HEK293 (cell line): ENCODE results near the gene FAAP100.

Experiments
- BCL11B ChIP-seq: fragments of 450-650 bp; formaldehyde crosslinking; IDR thresholded peaks from 2 replicates; pipeline ENCODE4 v1.5.1; 2016; ENCODE audit warnings: low read depth, missing biosample characterization, missing genetic modification characterization
- GLI2 ChIP-seq: fragments of 450-650 bp; formaldehyde crosslinking; IDR thresholded peaks from 2 replicates; pipeline ENCODE4; 2017; ENCODE audit warnings: missing biosample characterization, missing genetic modification characterization, low read depth, borderline replicate concordance
- GLIS1 ChIP-seq: fragments of 450-650 bp; formaldehyde crosslinking; IDR thresholded peaks from 2 replicates; pipeline ENCODE4 v1.5.1; 2016; ENCODE audit warnings: missing biosample characterization, missing genetic modification characterization
- KLF16 ChIP-seq: fragments of 450-650 bp; formaldehyde crosslinking; IDR thresholded peaks from 2 replicates; pipeline ENCODE4 v1.5.1; 2017; ENCODE audit warnings: missing biosample characterization, missing genetic modification characterization
- REPIN1 ChIP-seq: fragments of 450-650 bp; formaldehyde crosslinking; IDR thresholded peaks from 2 replicates; pipeline ENCODE4 v1.5.1; 2017; ENCODE audit warnings: missing biosample characterization, missing genetic modification characterization, low read depth
- ZBTB17 ChIP-seq: fragments of 450-650 bp; formaldehyde crosslinking; IDR thresholded peaks from 2 replicates; pipeline ENCODE4 v1.5.1; 2016; ENCODE audit warnings: missing biosample characterization, missing genetic modification characterization
- ZBTB7A ChIP-seq: fragments of 450-650 bp; formaldehyde crosslinking; IDR thresholded peaks from 2 replicates; pipeline ENCODE4 v1.5.1; 2016; ENCODE audit warnings: low read depth, missing biosample characterization, missing genetic modification characterization
- ZFHX2 ChIP-seq: fragments of 450-650 bp; formaldehyde crosslinking; conservative IDR thresholded peaks from 2 replicates; pipeline ENCODE4 v1.5.1; 2016; ENCODE audit warnings: missing biosample characterization, missing genetic modification characterization
- ZIC2 ChIP-seq: fragments of 450-650 bp; formaldehyde crosslinking; IDR thresholded peaks from 2 replicates; pipeline ENCODE4 v1.5.1; 2016; ENCODE audit warnings: missing biosample characterization, missing genetic modification characterization
- ZNF10 ChIP-seq: fragments of 450-650 bp; formaldehyde crosslinking; IDR thresholded peaks from 2 replicates; pipeline ENCODE4 v1.5.1; 2017; ENCODE audit warnings: missing biosample characterization, missing genetic modification characterization
- ZNF112 ChIP-seq: fragments of 450-650 bp; formaldehyde crosslinking; IDR thresholded peaks from 2 replicates; pipeline ENCODE4 v1.5.0; 2017; ENCODE audit warnings: missing biosample characterization, missing genetic modification characterization
- ZNF140 ChIP-seq: fragments of 450-650 bp; formaldehyde crosslinking; IDR thresholded peaks from 2 replicates; pipeline ENCODE4 v1.5.1; 2016; ENCODE audit warnings: missing biosample characterization, missing genetic modification characterization
- ZNF19 ChIP-seq: fragments of 450-650 bp; formaldehyde crosslinking; IDR thresholded peaks from 2 replicates; pipeline ENCODE4; 2016; ENCODE audit warnings: missing biosample characterization, missing genetic modification characterization, low read depth
- ZNF292 ChIP-seq: fragments of 450-650 bp; formaldehyde crosslinking; IDR thresholded peaks from 2 replicates; pipeline ENCODE4 v1.5.1; 2016; ENCODE audit warnings: low read depth, missing biosample characterization, missing genetic modification characterization, borderline replicate concordance
- ZNF324 ChIP-seq: fragments of 450-650 bp; formaldehyde crosslinking; IDR thresholded peaks from 2 replicates; pipeline ENCODE4 v1.5.1; 2016; ENCODE audit warnings: missing biosample characterization, missing genetic modification characterization
- ZNF354C ChIP-seq: fragments of 450-650 bp; formaldehyde crosslinking; IDR thresholded peaks from 2 replicates; pipeline ENCODE4 v1.5.1; 2016; ENCODE audit warnings: missing biosample characterization, missing genetic modification characterization, low read depth, borderline replicate concordance
- ZNF394 ChIP-seq: fragments of 450-650 bp; formaldehyde crosslinking; IDR thresholded peaks from 2 replicates; pipeline ENCODE4 v1.5.1; 2016; ENCODE audit warnings: missing biosample characterization, missing genetic modification characterization, mild to moderate bottlenecking, moderate library complexity, borderline replicate concordance
- ZNF423 ChIP-seq: fragments of 450-650 bp; formaldehyde crosslinking; IDR thresholded peaks from 2 replicates; pipeline ENCODE4 v1.5.1; 2016; ENCODE audit warnings: missing biosample characterization, missing genetic modification characterization
- ZNF449 ChIP-seq: fragments of 450-650 bp; formaldehyde crosslinking; IDR thresholded peaks from 2 replicates; pipeline ENCODE4 v1.5.1; 2017; ENCODE audit warnings: missing biosample characterization, mild to moderate bottlenecking, missing genetic modification characterization, moderate library complexity
- ZNF548 ChIP-seq: fragments of 450-650 bp; formaldehyde crosslinking; IDR thresholded peaks from 2 replicates; pipeline ENCODE4 v1.5.1; 2016; ENCODE audit warnings: missing biosample characterization, missing genetic modification characterization
- ZNF626 ChIP-seq: fragments of 450-650 bp; sonication (Bioruptor Pico); formaldehyde crosslinking; IDR thresholded peaks from 2 replicates; pipeline ENCODE4 v1.5.1; 2018; ENCODE audit warnings: missing biosample characterization, missing genetic modification characterization, inconsistent platforms
- ZNF654 ChIP-seq: fragments of 450-650 bp; formaldehyde crosslinking; IDR thresholded peaks from 2 replicates; pipeline ENCODE4 v1.5.1; 2016; ENCODE audit warnings: low read depth, missing biosample characterization, missing genetic modification characterization
- ZNF692 ChIP-seq: fragments of 450-650 bp; formaldehyde crosslinking; IDR thresholded peaks from 2 replicates; pipeline ENCODE4 v1.5.1; 2016; ENCODE audit warnings: missing biosample characterization, missing genetic modification characterization
- ZNF777 ChIP-seq: fragments of 450-650 bp; formaldehyde crosslinking; IDR thresholded peaks from 2 replicates; pipeline ENCODE4 v1.5.1; 2017; ENCODE audit warnings: missing biosample characterization, missing genetic modification characterization, borderline replicate concordance
- ZSCAN30 ChIP-seq: fragments of 450-650 bp; IDR thresholded peaks from 2 replicates; pipeline ENCODE4 v1.5.1; 2018; ENCODE audit warnings: missing biosample characterization, mild to moderate bottlenecking, missing genetic modification characterization, moderate library complexity
- ZXDB ChIP-seq: fragments of 450-650 bp; formaldehyde crosslinking; IDR thresholded peaks from 2 replicates; pipeline ENCODE4 v1.5.1; 2016; ENCODE audit warnings: missing biosample characterization, missing genetic modification characterization
- TF ChIP-seq, protein P1 (sequence below): fragments of 450-650 bp; formaldehyde crosslinking; IDR thresholded peaks from 2 replicates; pipeline ENCODE4 v1.5.1; 2016; ENCODE audit warnings: missing biosample characterization, missing genetic modification characterization
- TF ChIP-seq, protein P2 (sequence below): fragments of 450-650 bp; formaldehyde crosslinking; IDR thresholded peaks from 2 replicates; pipeline ENCODE4 v1.5.1; 2016; ENCODE audit warnings: missing biosample characterization, missing genetic modification characterization, borderline replicate concordance
- TF ChIP-seq, protein P3 (sequence below): fragments of 450-650 bp; formaldehyde crosslinking; IDR thresholded peaks from 2 replicates; pipeline ENCODE4 v1.5.1; 2016; ENCODE audit warnings: missing biosample characterization, missing genetic modification characterization
- TF ChIP-seq, protein P4 (sequence below): fragments of 450-650 bp; formaldehyde crosslinking; IDR thresholded peaks from 2 replicates; pipeline ENCODE4 v1.5.1; 2016; ENCODE audit warnings: missing biosample characterization, missing genetic modification characterization
- TF ChIP-seq, protein P5 (sequence below): fragments of 450-650 bp; formaldehyde crosslinking; IDR thresholded peaks from 2 replicates; pipeline ENCODE4 v1.5.1; 2016; ENCODE audit warnings: missing biosample characterization, missing genetic modification characterization

The FAAP100 gene

GRCh38 chr17:81552244-81553017, at the start of gene FAAP100 (continued):
- TF ChIP-seq ZXDB (peak; percentile 39; the same call in 1 of the 2 replicates), GLIS1 (tag by site-specific recombination) (no peak), ZBTB17 (tag by site-specific recombination) (peak; percentile 93), ZSCAN30 (tag by site-specific recombination) (peak; percentile 61; the same call in 1 of the 2 replicates), ZNF19 (tag by site-specific recombination) (no peak), ZNF140 (no peak), ZNF692 (tag by site-specific recombination) (no peak), GLI2 (tag by site-specific recombination) (no peak), ZNF654 (tag by site-specific recombination) (no peak), REPIN1 (tag by site-specific recombination) (no peak), ZNF548 (tag by site-specific recombination) (no peak), ZNF324 (no peak), ZNF10 (tag by site-specific recombination) (no peak), ZNF777 (tag by site-specific recombination) (no peak), ZFHX2 (tag by site-specific recombination) (peak; percentile 87), BCL11B (tag by site-specific recombination) (no peak; the same call in 1 of the 2 replicates), KLF16 (tag by site-specific recombination) (peak; percentile 85), ZNF423 (tag by site-specific recombination) (no peak), ZNF354C (no peak), ZNF449 (tag by site-specific recombination) (no peak), ZNF112 (tag by site-specific recombination) (no peak), ZNF394 (tag by site-specific recombination) (peak; percentile 91), ZBTB7A (tag by site-specific recombination) (0 out of 2 replicates have a peak, but pooled peaks have one; percentile 35), ZIC2 (tag by site-specific recombination) (peak; percentile 53), ZNF292 (no peak), ZNF626 (tag by site-specific recombination) (no peak)
- TF ChIP-seq, protein P1, sequence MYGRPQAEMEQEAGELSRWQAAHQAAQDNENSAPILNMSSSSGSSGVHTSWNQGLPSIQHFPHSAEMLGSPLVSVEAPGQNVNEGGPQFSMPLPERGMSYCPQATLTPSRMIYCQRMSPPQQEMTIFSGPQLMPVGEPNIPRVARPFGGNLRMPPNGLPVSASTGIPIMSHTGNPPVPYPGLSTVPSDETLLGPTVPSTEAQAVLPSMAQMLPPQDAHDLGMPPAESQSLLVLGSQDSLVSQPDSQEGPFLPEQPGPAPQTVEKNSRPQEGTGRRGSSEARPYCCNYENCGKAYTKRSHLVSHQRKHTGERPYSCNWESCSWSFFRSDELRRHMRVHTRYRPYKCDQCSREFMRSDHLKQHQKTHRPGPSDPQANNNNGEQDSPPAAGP (tag by site-specific recombination) = peak; percentile 49
- TF ChIP-seq, protein P2, sequence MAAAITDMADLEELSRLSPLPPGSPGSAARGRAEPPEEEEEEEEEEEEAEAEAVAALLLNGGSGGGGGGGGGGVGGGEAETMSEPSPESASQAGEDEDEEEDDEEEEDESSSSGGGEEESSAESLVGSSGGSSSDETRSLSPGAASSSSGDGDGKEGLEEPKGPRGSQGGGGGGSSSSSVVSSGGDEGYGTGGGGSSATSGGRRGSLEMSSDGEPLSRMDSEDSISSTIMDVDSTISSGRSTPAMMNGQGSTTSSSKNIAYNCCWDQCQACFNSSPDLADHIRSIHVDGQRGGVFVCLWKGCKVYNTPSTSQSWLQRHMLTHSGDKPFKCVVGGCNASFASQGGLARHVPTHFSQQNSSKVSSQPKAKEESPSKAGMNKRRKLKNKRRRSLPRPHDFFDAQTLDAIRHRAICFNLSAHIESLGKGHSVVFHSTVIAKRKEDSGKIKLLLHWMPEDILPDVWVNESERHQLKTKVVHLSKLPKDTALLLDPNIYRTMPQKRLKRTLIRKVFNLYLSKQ = no peak
- TF ChIP-seq, protein P3, sequence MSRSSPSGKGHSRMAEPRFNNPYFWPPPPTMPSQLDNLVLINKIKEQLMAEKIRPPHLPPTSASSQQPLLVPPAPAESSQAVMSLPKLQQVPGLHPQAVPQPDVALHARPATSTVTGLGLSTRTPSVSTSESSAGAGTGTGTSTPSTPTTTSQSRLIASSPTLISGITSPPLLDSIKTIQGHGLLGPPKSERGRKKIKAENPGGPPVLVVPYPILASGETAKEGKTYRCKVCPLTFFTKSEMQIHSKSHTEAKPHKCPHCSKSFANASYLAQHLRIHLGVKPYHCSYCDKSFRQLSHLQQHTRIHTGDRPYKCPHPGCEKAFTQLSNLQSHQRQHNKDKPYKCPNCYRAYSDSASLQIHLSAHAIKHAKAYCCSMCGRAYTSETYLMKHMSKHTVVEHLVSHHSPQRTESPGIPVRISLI (tag by site-specific recombination) = no peak
- TF ChIP-seq, protein P4, sequence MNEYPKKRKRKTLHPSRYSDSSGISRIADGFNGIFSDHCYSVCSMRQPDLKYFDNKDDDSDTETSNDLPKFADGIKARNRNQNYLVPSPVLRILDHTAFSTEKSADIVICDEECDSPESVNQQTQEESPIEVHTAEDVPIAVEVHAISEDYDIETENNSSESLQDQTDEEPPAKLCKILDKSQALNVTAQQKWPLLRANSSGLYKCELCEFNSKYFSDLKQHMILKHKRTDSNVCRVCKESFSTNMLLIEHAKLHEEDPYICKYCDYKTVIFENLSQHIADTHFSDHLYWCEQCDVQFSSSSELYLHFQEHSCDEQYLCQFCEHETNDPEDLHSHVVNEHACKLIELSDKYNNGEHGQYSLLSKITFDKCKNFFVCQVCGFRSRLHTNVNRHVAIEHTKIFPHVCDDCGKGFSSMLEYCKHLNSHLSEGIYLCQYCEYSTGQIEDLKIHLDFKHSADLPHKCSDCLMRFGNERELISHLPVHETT (tag by site-specific recombination) = no peak
- TF ChIP-seq, protein P5, sequence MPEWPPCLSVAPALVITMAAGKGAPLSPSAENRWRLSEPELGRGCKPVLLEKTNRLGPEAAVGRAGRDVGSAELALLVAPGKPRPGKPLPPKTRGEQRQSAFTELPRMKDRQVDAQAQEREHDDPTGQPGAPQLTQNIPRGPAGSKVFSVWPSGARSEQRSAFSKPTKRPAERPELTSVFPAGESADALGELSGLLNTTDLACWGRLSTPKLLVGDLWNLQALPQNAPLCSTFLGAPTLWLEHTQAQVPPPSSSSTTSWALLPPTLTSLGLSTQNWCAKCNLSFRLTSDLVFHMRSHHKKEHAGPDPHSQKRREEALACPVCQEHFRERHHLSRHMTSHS (tag by site-specific recombination) = no peak
